RWPE2 (cell line): ENCODE results near the gene SH2D3C.
A peak's percentile ranks its signal among the peaks of the same experiment; 100 is the strongest.

ENCODE experiments used
- ATAC-seq: fragments of 200-7000 bp; cut with Tn5 transposase; 3 replicates; pipeline ENCODE4 v1.9.1; 2021; ENCODE audit warnings: low read depth
- DNase-seq: peaks from one replicate; pipeline ENCODE4 v3.0.0-alpha.2; 2020; ENCODE audit warnings: low spot score
- H3K27ac ChIP-seq: fragments of 450-650 bp; 2 replicates; pipeline ENCODE4 v1.5.1; 2017; ENCODE audit warnings: mild to moderate bottlenecking; ENCODE audit not compliant: poor library complexity, severe bottlenecking
- H3K27me3 ChIP-seq: fragments of 250-450 bp; sonication (Bioruptor Pico); 2 replicates; pipeline ENCODE4 v1.5.1; 2021; ENCODE audit warnings: mild to moderate bottlenecking, moderate library complexity; ENCODE audit not compliant: insufficient read depth, poor library complexity, severe bottlenecking
- H3K36me3 ChIP-seq: fragments of 250-450 bp; sonication (Bioruptor Pico); 2 replicates; pipeline ENCODE4 v1.5.1; 2020; ENCODE audit warnings: low read depth, mild to moderate bottlenecking, moderate library complexity
- H3K4me1 ChIP-seq: fragments of 250-450 bp; sonication (Bioruptor Pico); 2 replicates; pipeline ENCODE4 v1.5.1; 2021; ENCODE audit warnings: mild to moderate bottlenecking, moderate library complexity; ENCODE audit not compliant: insufficient read depth, poor library complexity, severe bottlenecking
- H3K4me3 ChIP-seq: fragments of 250-450 bp; sonication (Bioruptor Pico); 2 replicates; pipeline ENCODE4 v1.5.1; 2021; ENCODE audit warnings: mild to moderate bottlenecking, moderate library complexity; ENCODE audit not compliant: severe bottlenecking
- H3K9me3 ChIP-seq: fragments of 250-450 bp; sonication (Bioruptor Pico); 2 replicates; pipeline ENCODE4 v1.5.1; 2021; ENCODE audit warnings: mild to moderate bottlenecking, moderate library complexity; ENCODE audit not compliant: severe bottlenecking
- TF ChIP-seq, protein P1 (sequence below): fragments of 450-650 bp; IDR thresholded peaks from one replicate; pipeline ENCODE4 v1.5.1; 2017; ENCODE audit warnings: mild to moderate bottlenecking, moderate library complexity; ENCODE audit not compliant: poor library complexity, severe bottlenecking

The SH2D3C gene

DNA sequence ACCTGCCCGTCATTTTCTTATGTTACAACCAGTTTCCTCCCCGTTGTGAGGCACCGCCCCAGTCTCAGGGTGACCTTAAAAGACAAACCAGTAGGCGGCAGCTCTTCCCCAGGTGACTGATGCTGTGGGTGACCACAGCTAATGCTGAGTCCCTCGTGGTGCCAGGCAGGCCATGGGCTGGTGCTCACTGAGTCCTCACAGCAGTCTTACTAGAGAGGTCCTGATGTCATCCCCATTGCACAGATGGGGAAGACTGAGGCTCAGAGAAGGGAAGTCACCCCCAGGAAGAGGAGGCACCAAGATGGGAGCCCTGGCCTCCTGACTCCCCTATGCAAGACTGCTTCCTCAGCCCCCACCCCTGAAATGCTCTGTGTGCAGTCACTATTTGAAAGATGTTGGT lies 70.7 kb downstream of the SH2D3C start:
- Histone ChIP-seq H3K36me3 (no peaks in the 10 kb centered on the region), H3K27ac (no peak overlapping the region), H3K9me3 (no peaks in the 10 kb centered on the region), H3K4me3 (no peak overlapping the region), H3K27me3 (no peaks in the 10 kb centered on the region), H3K4me1 (no peaks in the 10 kb centered on the region)
- TF ChIP-seq, protein P1, sequence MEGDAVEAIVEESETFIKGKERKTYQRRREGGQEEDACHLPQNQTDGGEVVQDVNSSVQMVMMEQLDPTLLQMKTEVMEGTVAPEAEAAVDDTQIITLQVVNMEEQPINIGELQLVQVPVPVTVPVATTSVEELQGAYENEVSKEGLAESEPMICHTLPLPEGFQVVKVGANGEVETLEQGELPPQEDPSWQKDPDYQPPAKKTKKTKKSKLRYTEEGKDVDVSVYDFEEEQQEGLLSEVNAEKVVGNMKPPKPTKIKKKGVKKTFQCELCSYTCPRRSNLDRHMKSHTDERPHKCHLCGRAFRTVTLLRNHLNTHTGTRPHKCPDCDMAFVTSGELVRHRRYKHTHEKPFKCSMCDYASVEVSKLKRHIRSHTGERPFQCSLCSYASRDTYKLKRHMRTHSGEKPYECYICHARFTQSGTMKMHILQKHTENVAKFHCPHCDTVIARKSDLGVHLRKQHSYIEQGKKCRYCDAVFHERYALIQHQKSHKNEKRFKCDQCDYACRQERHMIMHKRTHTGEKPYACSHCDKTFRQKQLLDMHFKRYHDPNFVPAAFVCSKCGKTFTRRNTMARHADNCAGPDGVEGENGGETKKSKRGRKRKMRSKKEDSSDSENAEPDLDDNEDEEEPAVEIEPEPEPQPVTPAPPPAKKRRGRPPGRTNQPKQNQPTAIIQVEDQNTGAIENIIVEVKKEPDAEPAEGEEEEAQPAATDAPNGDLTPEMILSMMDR = peak; percentile 5
- DNase-seq = no peak
- no peak for ATAC-seq

DNA sequence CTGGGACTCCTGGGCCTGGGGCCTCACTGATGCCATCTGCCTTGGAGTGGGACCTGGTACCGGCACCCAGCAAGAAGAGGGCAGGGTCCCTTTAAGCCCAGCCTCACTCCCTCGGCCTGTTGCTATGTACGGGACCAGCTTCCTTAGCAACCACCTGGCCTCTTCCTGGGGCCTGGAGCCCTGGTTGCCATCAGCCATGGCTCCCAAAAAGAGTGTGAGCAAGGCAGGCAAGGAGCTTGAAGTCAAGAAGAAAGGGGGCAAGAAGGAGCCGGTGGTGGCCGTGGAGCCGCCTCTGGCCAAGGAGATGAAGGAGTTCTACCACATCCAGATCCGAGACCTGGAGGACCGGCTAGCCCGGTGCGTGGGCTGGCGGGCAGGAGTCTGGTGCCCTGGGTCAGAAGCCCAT lies 71.6 kb downstream of the SH2D3C start, which contains the start of gene CFAP157:
Gene CFAP157 (plus strand): TSS at position 153 of the 406 bp plus-strand sequence. CDS start 44 bp downstream, at position 197.
- Histone ChIP-seq H3K4me3 (peak within 1 kb of the TSS; percentile 12), H3K27me3 (no peaks in the 10 kb centered on the region), H3K36me3 (no peaks in the 10 kb centered on the region), H3K9me3 (no peaks in the 10 kb centered on the region), H3K4me1 (no peaks in the 10 kb centered on the region), H3K27ac (no peak within 1 kb of the TSS)
- TF ChIP-seq, protein P1 = no peak
- DNase-seq (no peak), ATAC-seq (peak; percentile 67)

DNA sequence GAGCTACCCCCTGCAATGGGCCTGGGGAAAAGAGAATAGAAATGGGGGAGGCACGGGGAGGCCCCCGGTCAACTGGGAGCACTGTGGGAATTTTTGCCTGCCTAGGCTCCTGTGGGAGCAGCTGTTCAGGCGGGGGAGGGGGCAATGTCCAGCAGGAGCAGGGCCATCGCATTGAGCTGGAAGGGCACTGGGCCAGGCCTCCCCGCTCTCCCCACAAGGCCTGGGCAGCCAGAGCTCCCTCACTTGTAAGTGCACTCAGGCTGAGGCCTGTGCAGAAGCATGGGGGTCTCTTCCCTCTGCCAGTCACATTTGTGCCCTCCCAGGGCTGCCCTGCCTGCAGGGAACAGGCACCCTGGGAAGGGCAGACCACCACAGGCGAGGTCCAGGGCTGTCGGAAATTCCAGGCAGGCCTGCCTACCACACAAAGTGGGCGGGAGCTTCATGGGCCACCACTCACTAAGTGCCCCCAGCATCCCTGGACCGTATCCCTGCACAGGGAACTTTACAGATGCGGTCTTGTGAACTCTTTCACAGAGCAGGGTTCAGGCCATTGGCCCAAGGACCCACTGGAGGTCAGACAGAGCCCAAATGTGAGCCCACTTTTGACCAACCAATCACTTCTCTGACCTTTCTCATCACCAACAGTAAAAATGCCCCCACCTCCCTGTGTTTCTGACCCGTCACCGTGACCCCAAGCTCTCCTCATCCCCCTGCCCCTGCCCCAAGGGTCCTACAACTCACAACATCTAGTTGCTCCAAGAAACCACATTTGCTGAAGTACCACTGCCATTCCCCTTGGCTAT lies 72.7 kb downstream of the SH2D3C start:
- Histone ChIP-seq H3K36me3 (no peaks in the 10 kb centered on the region), H3K4me3 (no peak overlapping the region), H3K9me3 (no peaks in the 10 kb centered on the region), H3K27me3 (no peaks in the 10 kb centered on the region), H3K4me1 (no peaks in the 10 kb centered on the region), H3K27ac (no peak overlapping the region)
- DNase-seq (no peak), ATAC-seq (no peak)
- TF ChIP-seq, protein P1 = no peak

DNA sequence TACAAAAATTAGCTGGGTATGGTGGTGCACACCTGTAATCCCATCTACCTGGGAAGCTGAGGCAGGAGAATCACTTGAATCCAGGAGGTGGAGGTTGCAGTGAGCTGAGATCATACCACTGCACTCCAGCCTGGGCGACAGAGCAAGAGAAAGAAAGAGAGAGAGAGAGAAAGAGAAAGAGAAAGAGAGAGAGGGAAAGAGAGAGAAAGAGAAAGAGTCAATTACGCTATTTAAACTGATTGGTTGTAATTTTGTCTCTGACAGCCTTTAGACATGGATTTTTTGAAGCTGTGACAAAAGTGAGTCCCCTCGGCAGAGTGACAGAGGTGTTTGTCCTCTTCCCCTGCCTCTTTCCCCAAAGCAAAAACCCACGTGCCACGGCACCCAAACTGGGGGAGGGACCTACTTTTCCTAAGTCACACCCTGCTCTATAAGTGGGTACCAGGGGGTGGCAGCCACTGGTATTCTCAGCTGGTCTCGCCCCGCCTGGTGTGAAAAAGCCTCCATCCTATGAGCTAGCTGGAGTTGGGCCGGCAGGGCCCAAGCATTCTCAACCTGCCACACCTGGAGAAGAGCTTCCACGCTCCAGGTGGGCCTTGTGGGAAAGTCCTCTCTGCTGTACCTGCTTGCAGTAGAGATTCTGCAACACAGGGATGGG lies 75.0 kb downstream of the SH2D3C start:
- Histone ChIP-seq H3K4me1 (no peaks in the 10 kb centered on the region), H3K27ac (no peak overlapping the region), H3K36me3 (no peaks in the 10 kb centered on the region), H3K9me3 (no peaks in the 10 kb centered on the region), H3K27me3 (no peaks in the 10 kb centered on the region), H3K4me3 (no peak overlapping the region)
- ATAC-seq (no peak), DNase-seq (no peak)
- TF ChIP-seq, protein P1 = no peak
